GM10248 (cell line): ENCODE data around the gene TAMM41.

Source experiments
- CTCF ChIA-PET: fragments of 300-600 bp; sonication (Branson Sonifier 250); formaldehyde crosslinking; extraction: SDS; loops from one replicate; lab custom pipeline; 2021; ENCODE audit warnings: antibody characterized with exemption; lab: Yijun Ruan, JAX
- POLR2A ChIA-PET: fragments of 350-650 bp; sonication (Branson Sonifier 250); formaldehyde crosslinking; extraction: SDS; loops from one replicate; lab custom pipeline; 2020; ENCODE audit warnings: antibody characterized with exemption; lab: Yijun Ruan, JAX
- DNase-seq: peaks from one replicate; pipeline ENCODE4 v3.0.0; 2012; ENCODE audit errors: extremely low spot score
- CTCF ChIP-seq: IDR thresholded peaks from 2 replicates; pipeline ENCODE4 v1.5.1; 2012; ENCODE audit warnings: mild to moderate bottlenecking, low read depth; ENCODE audit errors: extremely low read depth, missing control alignments, control extremely low read depth

TAMM41 gene

GRCh38 chr3:11847607-11848006 is 922 bp upstream of the TAMM41 start:
- POLR2A ChIA-PET, result no interaction called here
- CTCF ChIA-PET, result interaction anchor here (1.3 to 1.8 kb wide), 3 partner anchors 8 to 469 kb away, joined by 3 to 7 read pairs (median 4); no protein-coding TSS in a partner anchor
- DNase-seq, result no peak
- no peak for TF ChIP-seq CTCF

- ChIA-PET CTCF (interaction anchor here (1.2 to 1.6 kb wide), 7 partner anchors 9 to 190 kb away, joined by 3 to 14 read pairs (median 3); no protein-coding TSS in a partner anchor), POLR2A (no interaction called here)
- TF ChIP-seq CTCF, result no peak
- peak; percentile 30 for DNase-seq
Measured at GRCh38 chr3:11845651-11846050, 1.0 kb downstream of the TAMM41 start.

GRCh38 chr3:11844891-11845290 is 1.8 kb downstream of the TAMM41 start:
- no peak for DNase-seq
- CTCF ChIA-PET, result interaction anchor here (1.4 to 2.2 kb wide), 3 partner anchors 9 to 54 kb away, joined by 3 to 9 read pairs (median 4); no protein-coding TSS in a partner anchor
- POLR2A ChIA-PET, result no interaction called here
- no peak for TF ChIP-seq CTCF

- peak; percentile 47 for TF ChIP-seq CTCF
- ChIA-PET POLR2A (no interaction called here), CTCF (interaction anchor here (0.7 to 3.6 kb wide), 5 partner anchors 8 to 61 kb away, joined by 3 to 17 read pairs (median 9); partner anchors contain the start of gene TAMM41)
- DNase-seq, result no peak
Measured at GRCh38 chr3:11835028-11835639, 11.6 kb downstream of the TAMM41 start.

GRCh38 chr3:11832981-11833905 is 13.4 kb downstream of the TAMM41 start:
- ChIA-PET POLR2A (no interaction called here), CTCF (interaction anchor here (0.9 to 1.7 kb wide), 4 partner anchors 8 to 13 kb away, joined by 4 to 5 read pairs (median 4); partner anchors contain the start of gene TAMM41)
- no peak for DNase-seq
- no peak for TF ChIP-seq CTCF

- DNase-seq, result no peak
- ChIA-PET CTCF (interaction anchor here (1.4 to 1.5 kb wide), 2 partner anchors 17 to 19 kb away, joined by 3 to 4 read pairs; partner anchors contain the start of gene TAMM41), POLR2A (no interaction called here)
- TF ChIP-seq CTCF, result no peak
Measured at GRCh38 chr3:11829416-11829815, 17.3 kb downstream of the TAMM41 start.
